Endothelial cell (in vitro differentiated cells): ENCODE data around the gene KLC1. TPM values are rescaled to one million over a fixed set of nuclear protein-coding genes. Genes with fewer than 3 reads are reported as not detected.

Experiments used
- DNase-seq: peaks from one replicate; pipeline ENCODE4 v3.0.0; 2021; ENCODE audit warnings: low spot score
- H3K27ac Mint-ChIP-seq: one replicate; pipeline ENCODE4 v1.8.0; 2021; ENCODE audit warnings: mixed read lengths, inconsistent platforms; ENCODE audit not compliant: unreplicated experiment
- H3K27me3 Mint-ChIP-seq: one replicate; pipeline ENCODE4 v1.8.0; 2021; ENCODE audit warnings: mild to moderate bottlenecking, moderate library complexity, mixed read lengths, inconsistent platforms; ENCODE audit not compliant: unreplicated experiment
- H3K36me3 Mint-ChIP-seq: one replicate; pipeline ENCODE4 v1.8.0; 2021; ENCODE audit warnings: mild to moderate bottlenecking, low read depth, mixed read lengths, inconsistent platforms; ENCODE audit not compliant: unreplicated experiment
- H3K4me1 Mint-ChIP-seq: one replicate; pipeline ENCODE4 v1.8.0; 2021; ENCODE audit warnings: mild to moderate bottlenecking, mixed read lengths, inconsistent platforms; ENCODE audit not compliant: unreplicated experiment
- H3K4me3 Mint-ChIP-seq: one replicate; pipeline ENCODE4 v1.8.0; 2021; ENCODE audit warnings: mild to moderate bottlenecking, mixed read lengths, inconsistent platforms; ENCODE audit not compliant: unreplicated experiment
- H3K9me3 Mint-ChIP-seq: one replicate; pipeline ENCODE4 v1.8.0; 2021; ENCODE audit warnings: mixed read lengths, inconsistent platforms; ENCODE audit not compliant: unreplicated experiment
- CTCF ChIP-seq: fragments of 200-600 bp; sonication (generic); IDR thresholded peaks from one replicate; pipeline ENCODE4 v1.5.0; 2021; ENCODE audit warnings: antibody characterized with exemption; ENCODE audit not compliant: unreplicated experiment
- total RNA-seq: library from RNA; stranded (reverse); fragmentation: NEBNext Ultra II Directional; extraction: Animal tissue kit (Norgen Biotek cat#: 25700); gene quantifications from one replicate; pipeline ENCODE4 v1.2.1, GENCODE V29; 2021; ENCODE audit not compliant: unreplicated experiment

KLC1 gene
- total RNA-seq, 1 donor from 2014 or later = 220 TPM

GRCh38 chr14:103656031-103656755 lies 27.2 kb downstream of the KLC1 start:
- no peak for TF ChIP-seq CTCF
- Mint-ChIP-seq H3K27ac (no peak overlapping the region), H3K27me3 (no peaks in the 10 kb centered on the region), H3K4me1 (no peaks in the 10 kb centered on the region), H3K36me3 (peaks cover 42% of the 10 kb centered on the region), H3K9me3 (no peaks in the 10 kb centered on the region), H3K4me3 (peak overlapping the region; percentile 25)
- no peak for DNase-seq

- no peak for DNase-seq
- Mint-ChIP-seq H3K27me3 (no peaks in the 10 kb centered on the region), H3K36me3 (peaks cover 44% of the 10 kb centered on the region), H3K4me3 (peak overlapping the region; percentile 44), H3K9me3 (no peaks in the 10 kb centered on the region), H3K27ac (no peak overlapping the region), H3K4me1 (no peaks in the 10 kb centered on the region)
- TF ChIP-seq CTCF = no peak
Observed at GRCh38 chr14:103656756-103657133, 27.7 kb downstream of the KLC1 start.

GRCh38 chr14:103657471-103657870 lies 28.5 kb downstream of the KLC1 start:
- Mint-ChIP-seq H3K9me3 (no peaks in the 10 kb centered on the region), H3K4me3 (peak overlapping the region; percentile 44), H3K36me3 (peaks cover 48% of the 10 kb centered on the region), H3K4me1 (no peaks in the 10 kb centered on the region), H3K27me3 (peaks cover 1% of the 10 kb centered on the region), H3K27ac (no peak overlapping the region)
- DNase-seq = no peak
- no peak for TF ChIP-seq CTCF

- TF ChIP-seq CTCF = no peak
- Mint-ChIP-seq H3K36me3 (peaks cover 40% of the 10 kb centered on the region), H3K4me1 (no peaks in the 10 kb centered on the region), H3K27ac (no peak overlapping the region), H3K27me3 (peaks cover 1% of the 10 kb centered on the region), H3K9me3 (no peaks in the 10 kb centered on the region), H3K4me3 (no peak overlapping the region)
- DNase-seq = no peak
Observed at GRCh38 chr14:103659631-103660030, 30.6 kb downstream of the KLC1 start.

GRCh38 chr14:103662029-103662428 lies 33.0 kb downstream of the KLC1 start:
- Mint-ChIP-seq H3K27ac (peak overlapping the region; percentile 57), H3K9me3 (no peaks in the 10 kb centered on the region)
- no peak for TF ChIP-seq CTCF

More at GRCh38 chr14:103662029-103662428, 33.0 kb downstream of the KLC1 start:
- no peak for DNase-seq
- peaks cover 26% of the 10 kb centered on the region for H3K36me3 Mint-ChIP-seq
- H3K4me3 Mint-ChIP-seq = no peak overlapping the region
- no peaks in the 10 kb centered on the region for H3K4me1 Mint-ChIP-seq
- peaks cover 1% of the 10 kb centered on the region for H3K27me3 Mint-ChIP-seq
